ENCODE results near the gene KCNS3. TPM values are rescaled to one million over a fixed set of nuclear protein-coding genes. Genes with fewer than 3 reads are reported as not detected.

KCNS3 gene
- total RNA-seq, 1 experiment from 2014 or later = 1.7 TPM

GRCh38 chr2:17934721-17935120, 56.3 kb downstream of the KCNS3 start:
- H3K27ac ChIP-seq (ENCODE audit: low read length) = no peak overlapping the region
- TF ChIP-seq REST (IDR thresholded peaks at IDR 0.05; ENCODE audit: insufficient read depth in 1 of 2, low read depth in 2 of 2, low read length in 1 of 2) (no peak), POLR2AphosphoS5 (IDR thresholded peaks at IDR 0.05; ENCODE audit: low read depth, low read length) (no peak), SIN3A (IDR thresholded peaks at IDR 0.05; ENCODE audit: borderline replicate concordance, insufficient read depth, low read depth, low read length) (no peak), CTCF (IDR thresholded peaks at IDR 0.05) (no peak), TCF7L2 (IDR thresholded peaks at IDR 0.05; ENCODE audit: low read depth, low read length) (no peak)
- H3K36me3 ChIP-seq (ENCODE audit: control insufficient read depth, insufficient read depth, low read length) = no peaks in the 10 kb centered on the region
- H3K4me1 ChIP-seq (ENCODE audit: control insufficient read depth, insufficient read depth, low read length) = no peaks in the 10 kb centered on the region
- intact Hi-C loops (cut with micrococcal nuclease; ENCODE audit: unreplicated experiment) = no loop called here
- no TSS peak for BruUV-seq (replicated peaks)
- no peaks in the 10 kb centered on the region for H3K27me3 ChIP-seq (ENCODE audit: control insufficient read depth, insufficient read depth, low read length)
- ATAC-seq = no peak
- ChIA-PET CTCF (no interaction called here), POLR2A (no interaction called here)
- no peak overlapping the region for H3K4me3 ChIP-seq (ENCODE audit: low read depth in 2 of 2, low read length in 2 of 2)
- no peak for DNase-seq (ENCODE audit: low read depth, low spot score)
- H3K9me3 ChIP-seq (ENCODE audit: control insufficient read depth, insufficient read depth, low read depth, low read length) = no peaks in the 10 kb centered on the region
- in situ Hi-C loops (cut with HindIII; ENCODE audit: low pct_unique_long_range_greater_than_20kb, low sequenced_read_pairs) = no loop called here

- ChIA-PET POLR2A (no interaction called here), CTCF (no interaction called here)
- no peaks in the 10 kb centered on the region for H3K36me3 ChIP-seq (ENCODE audit: control insufficient read depth, insufficient read depth, low read length)
- DNase-seq (ENCODE audit: low read depth, low spot score) (no peak), ATAC-seq (no peak)
- H3K4me3 ChIP-seq (ENCODE audit: low read depth in 2 of 2, low read length in 2 of 2) = no peak overlapping the region
- in situ Hi-C loops (cut with HindIII; ENCODE audit: low pct_unique_long_range_greater_than_20kb, low sequenced_read_pairs) (no loop called here), intact Hi-C loops (cut with micrococcal nuclease; ENCODE audit: unreplicated experiment) (no loop called here)
- TF ChIP-seq TCF7L2 (IDR thresholded peaks at IDR 0.05; ENCODE audit: low read depth, low read length) (no peak), REST (IDR thresholded peaks at IDR 0.05; ENCODE audit: insufficient read depth in 1 of 2, low read depth in 2 of 2, low read length in 1 of 2) (no peak), POLR2AphosphoS5 (IDR thresholded peaks at IDR 0.05; ENCODE audit: low read depth, low read length) (no peak), CTCF (IDR thresholded peaks at IDR 0.05) (no peak), SIN3A (IDR thresholded peaks at IDR 0.05; ENCODE audit: borderline replicate concordance, insufficient read depth, low read depth, low read length) (no peak)
- no peaks in the 10 kb centered on the region for H3K27me3 ChIP-seq (ENCODE audit: control insufficient read depth, insufficient read depth, low read length)
- H3K9me3 ChIP-seq (ENCODE audit: control insufficient read depth, insufficient read depth, low read depth, low read length) = no peaks in the 10 kb centered on the region
- H3K27ac ChIP-seq (ENCODE audit: low read length) = no peak overlapping the region
- H3K4me1 ChIP-seq (ENCODE audit: control insufficient read depth, insufficient read depth, low read length) = no peaks in the 10 kb centered on the region
- BruUV-seq (replicated peaks) = no TSS peak
Observed at GRCh38 chr2:17935242-17935885, 56.9 kb downstream of the KCNS3 start.

Data from Panc1 (cell line).